ENCODE data around the gene KCTD12.

Gene KCTD12

DNA sequence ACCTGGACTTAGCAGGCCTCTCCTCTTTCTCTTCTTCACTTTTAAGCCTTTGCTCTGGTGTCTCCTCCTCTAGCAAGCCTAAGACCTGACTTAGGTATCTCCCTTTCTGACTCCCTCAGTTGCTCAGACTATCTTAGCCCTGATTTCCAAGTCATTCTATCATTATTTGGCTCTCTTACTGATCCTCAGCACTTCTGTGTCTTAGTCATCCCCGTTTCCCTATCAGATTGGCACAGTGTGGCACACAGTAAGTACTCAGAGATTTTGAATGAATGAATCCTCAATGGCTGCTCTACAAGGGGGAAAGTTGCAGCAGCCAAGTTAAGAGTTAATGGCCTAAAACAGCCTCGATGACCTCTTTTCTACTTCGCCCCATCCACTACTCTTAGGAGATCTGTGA, 8.2 kb downstream of the KCTD12 start:
- no peak for DNase-seq
- no peak overlapping the region for H3K4me3 ChIP-seq (ENCODE audit: low read depth, low read length)
- H3K9me3 ChIP-seq = no peaks in the 10 kb centered on the region
- TF ChIP-seq CTCF (IDR thresholded peaks at IDR 0.05; ENCODE audit: low read depth, low read length) = no peak
- H3K4me1 ChIP-seq = no peaks in the 10 kb centered on the region
- H3K36me3 ChIP-seq = no peaks in the 10 kb centered on the region
- no peaks in the 10 kb centered on the region for H3K27me3 ChIP-seq

DNA sequence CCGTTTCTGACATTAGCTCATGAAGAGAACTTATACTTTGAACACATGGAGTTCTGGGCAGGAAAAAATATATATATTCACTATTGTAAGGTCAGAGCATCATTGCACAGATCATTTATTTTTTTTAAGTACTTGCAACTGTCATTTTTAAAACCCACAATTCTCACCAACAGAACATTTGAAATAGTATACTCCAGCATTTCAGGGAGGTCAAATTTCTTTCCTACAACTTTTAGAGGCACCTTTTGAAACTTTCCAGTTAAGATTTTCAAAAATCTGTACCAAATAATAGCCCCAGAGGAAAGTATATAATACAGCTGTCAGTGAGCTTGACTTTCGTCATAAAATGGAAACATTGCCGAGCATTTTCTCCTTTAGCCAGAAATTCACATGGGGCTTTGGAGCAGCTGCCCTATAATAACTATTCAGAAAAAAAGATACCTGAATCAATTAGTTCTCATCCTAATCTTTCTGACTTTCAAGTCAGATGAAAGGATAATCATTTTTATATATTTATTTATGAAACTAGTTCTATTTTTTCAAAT, 10.9 kb downstream of the KCTD12 start:
- no peaks in the 10 kb centered on the region for H3K4me1 ChIP-seq
- DNase-seq = no peak
- H3K27me3 ChIP-seq = no peaks in the 10 kb centered on the region
- no peak for TF ChIP-seq CTCF (IDR thresholded peaks at IDR 0.05; ENCODE audit: low read depth, low read length)
- no peaks in the 10 kb centered on the region for H3K9me3 ChIP-seq
- no peak overlapping the region for H3K4me3 ChIP-seq (ENCODE audit: low read depth, low read length)
- no peaks in the 10 kb centered on the region for H3K36me3 ChIP-seq

- no peaks in the 10 kb centered on the region for H3K9me3 ChIP-seq
- H3K4me1 ChIP-seq = no peaks in the 10 kb centered on the region
- H3K27me3 ChIP-seq = no peaks in the 10 kb centered on the region
- no peaks in the 10 kb centered on the region for H3K36me3 ChIP-seq
- no peak for TF ChIP-seq CTCF (IDR thresholded peaks at IDR 0.05; ENCODE audit: low read depth, low read length)
- no peak overlapping the region for H3K4me3 ChIP-seq (ENCODE audit: low read depth, low read length)
- DNase-seq = no peak
Observed at GRCh38 chr13:76874479-76874878, 11.7 kb downstream of the KCTD12 start.

- TF ChIP-seq CTCF (IDR thresholded peaks at IDR 0.05; ENCODE audit: low read depth, low read length) = no peak
- no peaks in the 10 kb centered on the region for H3K9me3 ChIP-seq
- no peak for DNase-seq
- H3K4me1 ChIP-seq = no peaks in the 10 kb centered on the region
- no peak overlapping the region for H3K4me3 ChIP-seq (ENCODE audit: low read depth, low read length)
- no peaks in the 10 kb centered on the region for H3K36me3 ChIP-seq
- H3K27me3 ChIP-seq = no peaks in the 10 kb centered on the region
Observed at GRCh38 chr13:76873445-76873844, 12.8 kb downstream of the KCTD12 start.

DNA sequence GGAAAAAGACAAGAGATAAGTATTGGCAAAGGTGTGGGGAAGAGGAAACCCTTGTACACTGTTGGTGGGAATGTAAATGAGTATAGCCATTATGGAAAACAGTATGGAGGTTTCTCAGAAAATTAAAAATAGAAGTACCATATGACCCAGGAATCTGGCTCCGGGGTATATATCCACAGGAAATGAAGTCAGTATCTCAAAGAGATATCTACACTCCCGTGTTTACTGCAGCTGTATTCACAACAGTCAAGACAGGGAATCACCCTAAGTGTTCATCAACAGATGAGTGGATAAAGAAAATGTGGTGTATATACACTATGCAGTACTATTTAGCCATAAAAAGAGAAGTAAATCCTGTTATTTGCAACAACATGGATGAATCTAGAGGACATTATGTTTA, 13.5 kb downstream of the KCTD12 start:
- no peak for TF ChIP-seq CTCF (IDR thresholded peaks at IDR 0.05; ENCODE audit: low read depth, low read length)
- H3K4me1 ChIP-seq = no peaks in the 10 kb centered on the region

DNA sequence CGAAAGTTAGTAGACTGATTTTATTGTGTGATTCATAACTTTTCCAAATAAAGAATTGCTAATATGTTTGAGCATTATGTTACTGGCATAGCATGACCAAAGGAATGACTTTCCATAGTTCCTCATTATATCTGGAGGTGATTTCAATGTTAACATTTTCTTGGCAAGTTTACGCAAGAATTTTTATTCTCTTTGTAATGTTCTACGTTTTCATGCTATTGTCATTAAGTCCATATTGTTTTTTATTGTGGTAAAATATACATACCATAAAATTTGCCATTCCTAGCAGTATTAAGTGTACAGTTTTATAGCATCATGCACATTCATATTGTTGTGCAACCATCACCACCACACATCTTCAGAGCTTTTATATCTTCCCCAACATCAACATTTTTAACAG, 14.8 kb downstream of the KCTD12 start:
- Histone ChIP-seq H3K4me1 (no peaks in the 10 kb centered on the region), H3K27me3 (no peaks in the 10 kb centered on the region), H3K9me3 (no peaks in the 10 kb centered on the region), H3K4me3 (ENCODE audit: low read depth, low read length) (no peak overlapping the region), H3K36me3 (no peaks in the 10 kb centered on the region)
- TF ChIP-seq CTCF (IDR thresholded peaks at IDR 0.05; ENCODE audit: low read depth, low read length) = no peak
- no peak for DNase-seq

More for the DNA sequence above, 13.5 kb downstream of the KCTD12 start:
- Histone ChIP-seq H3K27me3 (no peaks in the 10 kb centered on the region), H3K9me3 (no peaks in the 10 kb centered on the region), H3K36me3 (no peaks in the 10 kb centered on the region), H3K4me3 (ENCODE audit: low read depth, low read length) (no peak overlapping the region)
- DNase-seq = no peak
